BJ (cell line): ENCODE results near the gene ARHGAP26. TPM values are rescaled to one million over a fixed set of nuclear protein-coding genes. Genes with fewer than 3 reads are reported as not detected.

Experiments
- CTCF ChIA-PET: fragments of 350-600 bp; formaldehyde crosslinking; extraction: SDS; loops from one replicate; lab custom pipeline; 2021; ENCODE audit warnings: antibody characterized with exemption, inconsistent platforms; lab: Yijun Ruan, JAX
- POLR2A ChIA-PET: fragments of 300-600 bp; sonication (Branson Sonifier 250); formaldehyde crosslinking; extraction: SDS; loops from one replicate; lab custom pipeline; 2021; ENCODE audit warnings: antibody characterized with exemption; lab: Charles Lee
- DNase-seq: peaks from one replicate; pipeline ENCODE4 v3.0.0-alpha.2; 2011; ENCODE audit warnings: low read depth
- H3K27me3 ChIP-seq: 2 replicates; pipeline ENCODE4 v1.6.0; 2011; ENCODE audit warnings: low read length; ENCODE audit not compliant: control insufficient read depth, insufficient read depth
- H3K36me3 ChIP-seq: 2 replicates; pipeline ENCODE4 v1.5.1; 2011; ENCODE audit warnings: low read length; ENCODE audit not compliant: control insufficient read depth, insufficient read depth
- H3K4me3 ChIP-seq: 2 replicates; pipeline ENCODE4 v1.5.1; 2011; ENCODE audit warnings: low read depth, mild to moderate bottlenecking, control low read depth, low read length
- CTCF ChIP-seq: IDR thresholded peaks from 2 replicates; pipeline ENCODE4 v1.5.1; 2011; ENCODE audit warnings: low read depth, mild to moderate bottlenecking, control low read depth, inconsistent platforms, low read length, moderate library complexity; ENCODE audit not compliant: insufficient read depth
- polyA plus RNA-seq: library from polyadenylated mRNA; depleted of rRNA; stranded (reverse); fragments of >200 nt; gene quantifications from 2 replicates; pipeline ENCODE4 v1.2.3, GENCODE V29; 2011

Gene ARHGAP26
- polyA plus RNA-seq, 1 experiment = 4.8 TPM

GRCh38 chr5:143236682-143237081 lies 466.5 kb downstream of the ARHGAP26 start:
- CTCF ChIA-PET = interaction anchor here (0.8 kb wide), 1 partner anchor 133 kb away, joined by 3 read pairs; no protein-coding TSS in a partner anchor
- DNase-seq = no peak
- POLR2A ChIA-PET = no interaction called here
- Histone ChIP-seq H3K27me3 (no peaks in the 10 kb centered on the region), H3K36me3 (no peaks in the 10 kb centered on the region), H3K4me3 (no peak overlapping the region)
- TF ChIP-seq CTCF = no peak

GRCh38 chr5:143237664-143238063 lies 467.5 kb downstream of the ARHGAP26 start:
- POLR2A ChIA-PET = no interaction called here
- no peaks in the 10 kb centered on the region for H3K27me3 ChIP-seq
- TF ChIP-seq CTCF = no peak
- no peaks in the 10 kb centered on the region for H3K36me3 ChIP-seq
- CTCF ChIA-PET = no interaction called here
- DNase-seq = no peak
- H3K4me3 ChIP-seq = no peak overlapping the region

GRCh38 chr5:143238620-143239019 lies 468.4 kb downstream of the ARHGAP26 start:
- ChIA-PET CTCF (no interaction called here), POLR2A (no interaction called here)
- Histone ChIP-seq H3K4me3 (no peak overlapping the region), H3K27me3 (no peaks in the 10 kb centered on the region), H3K36me3 (no peaks in the 10 kb centered on the region)
- TF ChIP-seq CTCF = no peak
- DNase-seq = no peak

- Histone ChIP-seq H3K36me3 (no peaks in the 10 kb centered on the region), H3K4me3 (no peak overlapping the region), H3K27me3 (no peaks in the 10 kb centered on the region)
- ChIA-PET CTCF (no interaction called here), POLR2A (no interaction called here)
- no peak for TF ChIP-seq CTCF
- no peak for DNase-seq
Measured at GRCh38 chr5:143239882-143240518, 469.8 kb downstream of the ARHGAP26 start.

- Histone ChIP-seq H3K27me3 (no peaks in the 10 kb centered on the region), H3K36me3 (no peaks in the 10 kb centered on the region), H3K4me3 (no peak overlapping the region)
- no peak for TF ChIP-seq CTCF
- DNase-seq = no peak
- CTCF ChIA-PET = interaction anchor here (0.8 kb wide), 1 partner anchor 257 kb away, joined by 3 read pairs; no protein-coding TSS in a partner anchor
- POLR2A ChIA-PET = no interaction called here
Measured at GRCh38 chr5:143241892-143242291, 471.7 kb downstream of the ARHGAP26 start.
